ENCODE results near the gene MYO1D.

DNA sequence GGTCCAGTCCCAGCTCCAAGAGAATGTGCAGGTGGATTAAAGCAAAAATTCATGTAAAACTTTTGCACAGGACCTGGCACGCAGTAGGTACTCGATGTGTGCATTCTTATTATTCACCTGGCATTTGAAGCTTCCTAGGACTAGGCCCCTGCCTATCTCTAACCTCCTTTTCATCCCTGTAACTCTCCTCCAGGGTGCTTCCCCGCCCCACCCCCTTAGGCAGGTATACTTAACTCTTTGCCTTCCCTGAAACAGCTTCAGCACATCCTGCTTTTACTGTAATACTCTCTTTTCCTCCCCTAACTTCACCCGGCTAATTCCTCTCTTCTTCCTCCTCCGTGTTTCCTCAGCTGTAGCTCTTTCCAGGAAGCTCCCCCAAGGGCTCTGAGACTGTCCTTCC is 335.3 kb downstream of the MYO1D start:
- TF ChIP-seq ZC3H10 (CRISPR knock-in tag; IDR thresholded peaks at IDR 0.05) = no peak
- TF ChIP-seq PATZ1 (CRISPR knock-in tag; IDR thresholded peaks at IDR 0.05; ENCODE audit: borderline replicate concordance) = no peak
- no peak for TF ChIP-seq ZFP30 (CRISPR knock-in tag; IDR thresholded peaks at IDR 0.05)
